Esophagus squamous epithelium (tissue), 5 donors: Measurements from ENCODE around the gene LMBRD1. TPM values are rescaled to one million over a fixed set of nuclear protein-coding genes. Genes with fewer than 3 reads are reported as not detected.
A peak's percentile ranks its signal among the peaks of the same experiment; 100 is the strongest.

Source experiments
- DNase-seq: peaks from one replicate; lab custom pipeline; 2025; lab: John Stamatoyannopoulos, UW
- H3K27ac ChIP-seq, 4 donors: fragments of 200-600 bp; sonication (generic); one replicate each; pipeline ENCODE4 v1.5.1; 2016 to 2019; ENCODE audit warnings: mild to moderate bottlenecking in 1 of 4
- H3K27me3 ChIP-seq, 4 donors: fragments of 200-600 bp; sonication (generic); 1 replicate in 3 of 4; 2 replicates in 1 of 4; pipeline versions ENCODE4 v1.5.1 to v1.6.0; 2017 to 2021; ENCODE audit warnings: antibody characterized with exemption in 1 of 4
- H3K36me3 ChIP-seq, 3 donors: fragments of 200-600 bp; sonication (generic); one replicate each; pipeline ENCODE4 v1.5.1; 2016 to 2019
- H3K4me1 ChIP-seq, 3 donors: fragments of 200-600 bp; sonication (generic); one replicate each; pipeline ENCODE4 v1.5.1; 2017 to 2019
- H3K4me3 ChIP-seq, 4 donors: fragments of 200-600 bp; sonication (generic); 1 replicate in 3 of 4; 2 replicates in 1 of 4; pipeline ENCODE4 v1.5.1; 2016 to 2019; ENCODE audit warnings: mild to moderate bottlenecking in 2 of 4, moderate library complexity in 1 of 4
- H3K9me3 ChIP-seq, 3 donors: fragments of 200-600 bp; sonication (generic); one replicate each; pipeline ENCODE4 v1.5.1; 2016 to 2019
- POLR2A ChIP-seq, 4 donors: fragments of 450-650 bp; IDR thresholded peaks; one replicate each; pipeline ENCODE4 v1.6.1; 2017; ENCODE audit warnings: antibody characterized with exemption in 4 of 4, mild to moderate bottlenecking in 4 of 4, moderate library complexity in 3 of 4
- WGBS, 2 donors: methylation state at CpG; one replicate each; pipeline ENCODE4 v1.1.5; 2018; 5-methylcytosine and 5-hydroxymethylcytosine counted together
- intact Hi-C: fragments of 100-400 bp; cut with DNase I; formaldehyde crosslinking; loops from one replicate; pipeline ENCODE4 v1.15.0; 2022
- total RNA-seq, 4 donors: library from RNA; depleted of rRNA; stranded (reverse); fragments of >200 nt; gene quantifications; one replicate each; pipeline ENCODE4 v1.1.0, GENCODE V29; 2016
- TF ChIP-seq, protein P1 (sequence below), 6 experiments: fragments of 450-650 bp in 4 of 6; fragments of 200-600 bp in 2 of 6; sonication (generic) in 2 of 6; IDR thresholded peaks; one replicate each; pipeline ENCODE4 v1.5.1; 2016 to 2019; ENCODE audit warnings: antibody characterized with exemption in 6 of 6, mild to moderate bottlenecking in 4 of 6, moderate library complexity in 4 of 6
- donor health status: DM: yes; HTN: yes; CAD: no.

The LMBRD1 gene
- total RNA-seq, 4 donors from 2014 or later: 23.0 to 50.6 (median 41.1) TPM

DNA sequence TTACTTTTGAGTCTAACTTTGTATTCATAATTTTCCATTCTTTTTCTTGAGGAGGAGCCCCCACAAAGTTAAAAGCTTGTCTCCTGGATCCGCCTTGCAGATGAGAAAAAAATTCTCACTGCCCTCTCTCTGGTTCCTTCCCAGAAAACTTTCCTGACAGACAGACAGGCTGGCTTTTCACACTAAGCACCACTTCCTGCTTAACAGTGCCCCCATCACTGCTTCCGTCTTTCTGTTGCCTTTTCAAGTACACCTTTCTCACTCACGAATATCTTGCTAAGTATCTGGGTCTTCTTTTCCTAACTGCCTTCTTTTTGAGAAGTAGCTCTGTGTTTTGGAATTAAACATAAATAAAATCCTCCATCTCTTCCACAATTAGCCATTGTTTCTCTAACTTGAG, 19.8 kb upstream of the LMBRD1 start:
- TF ChIP-seq, protein P1, sequence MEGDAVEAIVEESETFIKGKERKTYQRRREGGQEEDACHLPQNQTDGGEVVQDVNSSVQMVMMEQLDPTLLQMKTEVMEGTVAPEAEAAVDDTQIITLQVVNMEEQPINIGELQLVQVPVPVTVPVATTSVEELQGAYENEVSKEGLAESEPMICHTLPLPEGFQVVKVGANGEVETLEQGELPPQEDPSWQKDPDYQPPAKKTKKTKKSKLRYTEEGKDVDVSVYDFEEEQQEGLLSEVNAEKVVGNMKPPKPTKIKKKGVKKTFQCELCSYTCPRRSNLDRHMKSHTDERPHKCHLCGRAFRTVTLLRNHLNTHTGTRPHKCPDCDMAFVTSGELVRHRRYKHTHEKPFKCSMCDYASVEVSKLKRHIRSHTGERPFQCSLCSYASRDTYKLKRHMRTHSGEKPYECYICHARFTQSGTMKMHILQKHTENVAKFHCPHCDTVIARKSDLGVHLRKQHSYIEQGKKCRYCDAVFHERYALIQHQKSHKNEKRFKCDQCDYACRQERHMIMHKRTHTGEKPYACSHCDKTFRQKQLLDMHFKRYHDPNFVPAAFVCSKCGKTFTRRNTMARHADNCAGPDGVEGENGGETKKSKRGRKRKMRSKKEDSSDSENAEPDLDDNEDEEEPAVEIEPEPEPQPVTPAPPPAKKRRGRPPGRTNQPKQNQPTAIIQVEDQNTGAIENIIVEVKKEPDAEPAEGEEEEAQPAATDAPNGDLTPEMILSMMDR (IDR thresholded peaks at IDR 0.05): no peak
- TF ChIP-seq POLR2A (IDR thresholded peaks at IDR 0.05): no peak
- Histone ChIP-seq H3K36me3 (no peaks in the 10 kb centered on the region), H3K4me1 (peaks cover 0 to 12% (median 0%) of the 10 kb centered on the region in 3 donors), H3K4me3 (no peak overlapping the region), H3K27me3 (no peaks in the 10 kb centered on the region), H3K27ac (no peak overlapping the region), H3K9me3 (no peaks in the 10 kb centered on the region)
- no peak for DNase-seq
- WGBS, 2 donors: 57 to 63% methylated on average over 3 of the region's 3 CpGs
- intact Hi-C loops: no loop called here

DNA sequence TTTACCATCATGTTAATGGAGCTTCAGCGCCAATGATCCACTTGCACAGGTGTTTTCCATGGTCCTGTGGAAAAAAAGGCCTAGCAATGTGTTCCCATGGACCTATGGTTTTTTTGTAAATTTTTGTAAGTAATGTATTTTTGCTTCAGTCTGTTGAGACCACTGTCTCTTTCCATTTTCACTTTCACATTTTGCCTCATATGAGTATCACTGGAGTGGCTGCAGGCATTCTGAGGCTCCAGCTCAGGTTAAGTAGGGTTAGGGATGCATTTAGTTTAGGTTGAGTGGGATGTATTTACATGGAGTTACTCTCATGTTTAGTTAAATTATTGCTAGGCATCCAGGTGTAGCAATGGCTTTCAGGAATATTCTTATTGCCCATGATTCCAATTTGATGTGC, 19.2 kb upstream of the LMBRD1 start:
- no peak for TF ChIP-seq POLR2A (IDR thresholded peaks at IDR 0.05)
- TF ChIP-seq, protein P1 (IDR thresholded peaks at IDR 0.05): no peak
- H3K9me3 ChIP-seq: no peaks in the 10 kb centered on the region
- H3K27me3 ChIP-seq: no peaks in the 10 kb centered on the region
- peaks cover 0 to 12% (median 0%) of the 10 kb centered on the region in 3 donors for H3K4me1 ChIP-seq
- intact Hi-C loops: no loop called here
- H3K27ac ChIP-seq: no peak overlapping the region
- no peak overlapping the region for H3K4me3 ChIP-seq
- H3K36me3 ChIP-seq: no peaks in the 10 kb centered on the region
- DNase-seq: no peak
- WGBS, 2 donors: 85 to 96% methylated on average over 1 of the region's 1 CpG

DNA sequence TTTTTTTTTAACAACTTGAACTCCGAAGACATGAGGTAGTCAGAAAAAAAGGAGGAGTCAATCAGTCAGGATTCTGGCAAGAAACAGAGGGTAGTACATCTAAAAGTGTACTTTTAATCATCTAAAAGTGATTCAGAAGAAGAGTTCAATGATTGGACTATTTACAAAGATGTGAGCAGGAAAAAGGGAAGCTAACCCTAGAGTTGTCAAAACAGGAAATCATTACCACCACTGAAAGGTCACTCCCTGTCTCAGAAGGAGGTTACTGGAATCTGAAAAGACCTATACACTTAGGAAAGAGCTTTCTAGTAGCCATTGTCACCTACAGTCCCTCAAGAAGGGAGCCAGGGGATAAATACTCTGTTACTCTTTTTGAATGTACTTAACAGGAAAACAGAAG, 16.7 kb upstream of the LMBRD1 start:
- H3K9me3 ChIP-seq: no peaks in the 10 kb centered on the region
- TF ChIP-seq POLR2A (IDR thresholded peaks at IDR 0.05): no peak
- TF ChIP-seq, protein P1 (IDR thresholded peaks at IDR 0.05): no peak
- peak overlapping the region in 2 of 4 donors; percentile 0 to 6 for H3K27ac ChIP-seq
- 62 to 64% methylated on average over 1 of the region's 1 CpG for WGBS, 2 donors
- no peaks in the 10 kb centered on the region for H3K36me3 ChIP-seq
- H3K27me3 ChIP-seq: no peaks in the 10 kb centered on the region
- intact Hi-C loops: no loop called here
- no peak overlapping the region for H3K4me3 ChIP-seq
- DNase-seq: no peak
- peaks cover 0 to 12% (median 0%) of the 10 kb centered on the region in 3 donors for H3K4me1 ChIP-seq

DNA sequence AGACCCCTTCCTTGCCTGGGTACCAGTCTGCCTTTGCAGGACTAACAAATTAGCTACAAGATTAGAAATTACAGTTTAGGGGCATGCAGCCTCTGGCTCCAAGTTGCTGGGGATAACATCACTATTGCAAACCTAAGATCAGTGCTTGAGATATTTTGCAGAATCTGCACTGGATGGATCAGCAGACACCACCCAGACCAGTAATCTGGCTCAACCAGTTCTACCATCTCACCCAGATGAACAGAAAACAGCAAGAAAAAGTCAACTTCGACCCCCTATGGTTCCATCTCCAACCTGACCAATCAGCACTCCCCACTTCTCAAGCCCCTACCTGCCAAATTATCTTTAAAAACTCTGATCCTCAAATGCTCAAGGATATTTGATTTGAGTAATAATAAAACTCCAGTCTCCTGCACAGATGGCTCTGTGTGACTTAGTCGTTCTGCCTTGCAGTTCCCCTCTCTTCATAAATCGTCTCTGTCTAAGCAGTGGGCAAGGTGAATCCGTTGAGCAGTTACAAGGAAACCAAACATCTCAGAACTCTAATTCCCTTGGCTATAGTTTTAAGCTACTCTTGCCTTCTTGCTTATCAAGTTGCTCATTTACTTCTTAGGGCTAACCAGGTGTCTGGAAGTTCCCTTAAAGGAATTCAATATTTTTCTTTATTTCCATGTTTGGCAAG, 16.1 kb upstream of the LMBRD1 start:
- Histone ChIP-seq H3K4me1 (peaks cover 0 to 12% (median 0%) of the 10 kb centered on the region in 3 donors), H3K27me3 (peaks cover 0 to 2% (median 0%) of the 10 kb centered on the region in 4 donors), H3K27ac (peak overlapping the region in 2 of 4 donors; percentile 0 to 6), H3K9me3 (no peaks in the 10 kb centered on the region), H3K36me3 (no peaks in the 10 kb centered on the region), H3K4me3 (no peak overlapping the region)
- intact Hi-C loops: no loop called here
- no peak for DNase-seq
- no peak for TF ChIP-seq POLR2A (IDR thresholded peaks at IDR 0.05)
- TF ChIP-seq, protein P1 (IDR thresholded peaks at IDR 0.05): no peak
- WGBS, 2 donors: 41 to 62% methylated on average over 4 of the region's 4 CpGs

DNA sequence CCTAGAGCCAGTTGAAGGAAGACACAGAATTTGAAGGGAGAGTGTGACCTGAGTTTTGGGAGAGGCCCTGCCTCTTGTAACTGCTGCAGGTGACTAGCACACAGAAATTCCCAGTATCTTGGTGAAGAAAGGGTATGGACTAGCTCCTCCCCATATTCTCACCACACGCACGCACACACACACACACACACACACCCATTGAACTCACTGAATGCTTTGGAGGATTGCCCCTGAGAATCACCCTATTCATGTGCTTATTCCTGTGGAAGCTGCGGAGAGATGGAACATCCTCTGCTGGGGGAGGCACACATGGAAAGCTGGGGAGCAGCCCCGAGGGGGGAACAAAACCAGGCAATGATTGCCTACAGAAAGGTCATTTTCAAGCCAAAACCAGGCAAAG, 6.2 kb upstream of the LMBRD1 start:
- no peak for TF ChIP-seq POLR2A (IDR thresholded peaks at IDR 0.05)
- TF ChIP-seq, protein P1 (IDR thresholded peaks at IDR 0.05): no peak
- H3K36me3 ChIP-seq: no peaks in the 10 kb centered on the region
- intact Hi-C loops: no loop called here
- H3K9me3 ChIP-seq: no peaks in the 10 kb centered on the region
- H3K27me3 ChIP-seq: peaks cover 0 to 7% (median 0%) of the 10 kb centered on the region in 4 donors
- H3K27ac ChIP-seq: no peak overlapping the region
- no peak for DNase-seq
- H3K4me1 ChIP-seq: no peaks in the 10 kb centered on the region
- H3K4me3 ChIP-seq: no peak overlapping the region
- WGBS, 2 donors: 47 to 62% methylated on average over 4 of the region's 4 CpGs
